22Rv1 (cell line): Measurements from ENCODE around the gene SLC7A7.

Experiments used
- ZFX ChIP-seq: fragments of 450-650 bp; IDR thresholded peaks from 2 replicates; pipeline ENCODE4 v1.6.1; 2017; ENCODE audit warnings: antibody characterized with exemption, borderline replicate concordance
- TF ChIP-seq, protein P1 (sequence below): fragments of 450-650 bp; IDR thresholded peaks from 2 replicates; pipeline ENCODE4 v1.5.1; 2017; ENCODE audit warnings: mild to moderate bottlenecking

DNA sequence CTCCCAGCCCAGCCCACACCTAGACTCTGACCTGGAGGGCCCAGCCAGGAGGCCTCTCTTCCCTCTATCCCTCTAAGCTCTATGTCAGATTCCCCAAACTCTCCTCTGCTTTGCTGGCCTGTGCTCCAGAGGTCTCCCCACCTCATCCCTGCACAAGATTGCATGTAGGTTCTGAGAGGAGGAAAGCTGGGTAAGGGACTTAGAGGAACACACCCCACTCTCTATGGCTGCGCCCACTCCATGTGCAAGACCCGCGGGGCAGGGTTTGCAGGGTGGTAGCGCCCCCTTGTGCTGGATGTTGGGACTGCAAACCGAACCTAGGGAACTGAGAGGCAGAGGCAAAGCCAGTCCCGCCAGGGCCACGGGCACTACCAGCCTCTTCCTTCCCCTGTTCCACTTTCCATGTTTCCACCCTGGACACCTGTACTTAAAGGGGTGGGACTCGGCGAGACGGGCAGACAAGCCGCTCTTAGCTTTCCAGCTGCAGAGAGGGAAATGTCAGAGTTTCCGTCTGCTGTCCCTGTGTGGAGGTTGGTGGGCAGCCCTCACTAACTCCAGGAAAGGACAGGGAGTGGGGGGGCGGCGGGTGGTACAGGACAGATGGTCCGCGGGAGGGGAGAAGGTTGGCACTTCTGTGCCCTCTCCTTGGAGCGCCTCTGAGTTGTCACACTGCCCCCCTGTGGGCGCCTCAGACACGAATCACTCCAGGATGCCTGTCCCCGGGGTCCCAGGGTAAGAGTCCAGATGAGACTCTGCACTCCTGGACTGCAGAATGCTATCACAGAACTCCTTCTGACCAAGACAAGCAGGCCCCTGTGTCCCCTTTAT is 37.9 kb upstream of the SLC7A7 start:
- TF ChIP-seq, protein P1, sequence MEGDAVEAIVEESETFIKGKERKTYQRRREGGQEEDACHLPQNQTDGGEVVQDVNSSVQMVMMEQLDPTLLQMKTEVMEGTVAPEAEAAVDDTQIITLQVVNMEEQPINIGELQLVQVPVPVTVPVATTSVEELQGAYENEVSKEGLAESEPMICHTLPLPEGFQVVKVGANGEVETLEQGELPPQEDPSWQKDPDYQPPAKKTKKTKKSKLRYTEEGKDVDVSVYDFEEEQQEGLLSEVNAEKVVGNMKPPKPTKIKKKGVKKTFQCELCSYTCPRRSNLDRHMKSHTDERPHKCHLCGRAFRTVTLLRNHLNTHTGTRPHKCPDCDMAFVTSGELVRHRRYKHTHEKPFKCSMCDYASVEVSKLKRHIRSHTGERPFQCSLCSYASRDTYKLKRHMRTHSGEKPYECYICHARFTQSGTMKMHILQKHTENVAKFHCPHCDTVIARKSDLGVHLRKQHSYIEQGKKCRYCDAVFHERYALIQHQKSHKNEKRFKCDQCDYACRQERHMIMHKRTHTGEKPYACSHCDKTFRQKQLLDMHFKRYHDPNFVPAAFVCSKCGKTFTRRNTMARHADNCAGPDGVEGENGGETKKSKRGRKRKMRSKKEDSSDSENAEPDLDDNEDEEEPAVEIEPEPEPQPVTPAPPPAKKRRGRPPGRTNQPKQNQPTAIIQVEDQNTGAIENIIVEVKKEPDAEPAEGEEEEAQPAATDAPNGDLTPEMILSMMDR, result peak; percentile 96
- TF ChIP-seq ZFX, result no peak
